A549 (cell line): Measurements from ENCODE around the gene TBC1D20. TPM values are rescaled to one million over a fixed set of nuclear protein-coding genes. Genes with fewer than 3 reads are reported as not detected.
A peak's percentile ranks its signal among the peaks of the same experiment; 100 is the strongest.

Experiments
- ATAC-seq, 2 experiments: fragments of 200-7000 bp in 1 of 2; fragments of >200 bp in 1 of 2; cut with Nextera tagmentation in 1 of 2; cut with Tn5 transposase in 1 of 2; 3 replicates each; pipeline versions ENCODE4 v1.8.0 to v1.9.1; 2018 to 2020; ENCODE audit warnings: mild to moderate bottlenecking in 1 of 2, moderate library complexity in 1 of 2
- CTCF ChIA-PET: fragments of 300-600 bp; sonication (Branson Sonifier 250); formaldehyde crosslinking; extraction: SDS; loops from one replicate; lab custom pipeline; 2021; ENCODE audit warnings: antibody characterized with exemption, inconsistent platforms; lab: Yijun Ruan, JAX
- POLR2A ChIA-PET: fragments of 350-600 bp; formaldehyde crosslinking; extraction: SDS; loops from one replicate; lab custom pipeline; 2021; ENCODE audit warnings: antibody characterized with exemption, inconsistent platforms; lab: Yijun Ruan, JAX
- DNase-seq, 2 experiments: peaks; one replicate each; pipeline versions ENCODE4 v3.0.0 to v3.0.0-alpha.2; 2011 to 2016; ENCODE audit warnings: low read depth in 1 of 2, low spot score in 1 of 2
- FAIRE-seq: peaks from 2 replicates; lab custom pipeline; 2011; peaks lifted over from hg19 to GRCh38; lab: Jason Lieb, UNC
- H3K27ac ChIP-seq, 2 experiments: fragments of >200 bp; sonication (Bioruptor Twin); formaldehyde crosslinking; 3 replicates each; pipeline ENCODE4 v1.5.1; 2016 to 2017
- H3K4me1 ChIP-seq: fragments of >200 bp; sonication (Bioruptor Twin); formaldehyde crosslinking; 3 replicates; pipeline ENCODE4 v1.6.1; 2016
- H3K4me2 ChIP-seq: fragments of >200 bp; sonication (Bioruptor Twin); formaldehyde crosslinking; 3 replicates; pipeline ENCODE4 v1.6.1; 2016
- H3K4me3 ChIP-seq: fragments of >200 bp; sonication (Bioruptor Twin); formaldehyde crosslinking; 3 replicates; pipeline ENCODE4 v1.5.1; 2016
- H3K9me3 ChIP-seq: fragments of >200 bp; sonication (Bioruptor Twin); formaldehyde crosslinking; 3 replicates; pipeline ENCODE4 v1.6.1; 2016
- BHLHE40 ChIP-seq: IDR thresholded peaks from 2 replicates; pipeline ENCODE4 v1.6.1; 2012; ENCODE audit warnings: low read depth, low read length, inconsistent platforms
- CHD4 ChIP-seq: fragments of 200-600 bp; sonication (generic); IDR thresholded peaks from 2 replicates; pipeline ENCODE4 v1.6.1; 2016; ENCODE audit warnings: antibody characterized with exemption, mild to moderate bottlenecking, borderline replicate concordance
- EHF ChIP-seq: fragments of 250-450 bp; sonication (Bioruptor Pico); IDR thresholded peaks from 2 replicates; pipeline ENCODE4 v1.5.0; 2020; ENCODE audit warnings: mild to moderate bottlenecking
- EHMT2 ChIP-seq: fragments of 200-600 bp; sonication (generic); IDR thresholded peaks from 2 replicates; pipeline ENCODE4 v1.6.1; 2016; ENCODE audit warnings: antibody characterized with exemption, low read depth, mild to moderate bottlenecking, moderate library complexity
- ELK1 ChIP-seq: fragments of 150-350 bp; IDR thresholded peaks from 2 replicates; pipeline ENCODE4 v1.6.1; 2014; ENCODE audit warnings: low read depth, mild to moderate bottlenecking, low read length
- EP300 ChIP-seq, 2 experiments: fragments of >200 bp; sonication (Bioruptor Twin); formaldehyde crosslinking; IDR thresholded peaks; 2 replicates in 1 of 2; 3 replicates in 1 of 2; pipeline ENCODE4 v1.6.1; 2016 to 2017
- ESRRA ChIP-seq: fragments of 150-350 bp; IDR thresholded peaks from 2 replicates; pipeline ENCODE4 v1.6.1; 2014; ENCODE audit warnings: mild to moderate bottlenecking, low read length, borderline replicate concordance
- FOSB ChIP-seq: fragments of 250-450 bp; sonication (Bioruptor Pico); IDR thresholded peaks from 2 replicates; pipeline ENCODE4 v1.5.0; 2020; ENCODE audit warnings: mild to moderate bottlenecking, moderate library complexity
- FOXS1 ChIP-seq: fragments of 250-450 bp; sonication (Bioruptor Pico); IDR thresholded peaks from 2 replicates; pipeline ENCODE4 v1.5.0; 2020; ENCODE audit warnings: mild to moderate bottlenecking, moderate library complexity
- HEYL ChIP-seq: fragments of 250-450 bp; sonication (Bioruptor Pico); IDR thresholded peaks from 2 replicates; pipeline ENCODE4 v1.8.0; 2021; ENCODE audit warnings: mild to moderate bottlenecking, moderate library complexity
- HOXA7 ChIP-seq: fragments of 250-450 bp; sonication (Bioruptor Pico); IDR thresholded peaks from 2 replicates; pipeline ENCODE4 v1.5.0; 2020; ENCODE audit warnings: mild to moderate bottlenecking, moderate library complexity
- HOXB13 ChIP-seq: fragments of 250-450 bp; sonication (Bioruptor Pico); IDR thresholded peaks from 2 replicates; pipeline ENCODE4 v1.5.0; 2020; ENCODE audit warnings: low read depth, mild to moderate bottlenecking, moderate library complexity
- JUN ChIP-seq, 2 experiments: fragments of >200 bp; sonication (Bioruptor Twin); formaldehyde crosslinking; IDR thresholded peaks; 2 replicates in 1 of 2; 3 replicates in 1 of 2; pipeline ENCODE4 v1.6.1; 2016 to 2017
- JUNB ChIP-seq: fragments of >200 bp; sonication (Bioruptor Twin); formaldehyde crosslinking; IDR thresholded peaks from 2 replicates; pipeline ENCODE4 v1.6.1; 2016
- MAFK ChIP-seq: fragments of 450-650 bp; IDR thresholded peaks from 2 replicates; pipeline ENCODE4 v1.6.1; 2014; ENCODE audit not compliant: partially characterized antibody
- MAZ ChIP-seq: fragments of 150-350 bp; IDR thresholded peaks from 2 replicates; pipeline ENCODE4 v1.6.1; 2014; ENCODE audit warnings: antibody characterized with exemption, low read depth, low read length, borderline replicate concordance
- NFE2L2 ChIP-seq: fragments of 150-350 bp; conservative IDR thresholded peaks from 2 replicates; pipeline ENCODE4 v1.6.1; 2014; ENCODE audit warnings: low read length
- NPAS2 ChIP-seq: fragments of 250-450 bp; sonication (Bioruptor Pico); IDR thresholded peaks from 2 replicates; pipeline ENCODE4 v1.8.0; 2022; ENCODE audit warnings: mild to moderate bottlenecking, moderate library complexity, borderline replicate concordance
- NR3C1 ChIP-seq: fragments of >200 bp; sonication (Bioruptor Twin); formaldehyde crosslinking; IDR thresholded peaks from 3 replicates; pipeline ENCODE4 v1.6.1; 2017
- PHF8 ChIP-seq: fragments of 200-600 bp; sonication (generic); IDR thresholded peaks from 2 replicates; pipeline ENCODE4 v1.6.1; 2016; ENCODE audit warnings: low read depth, mild to moderate bottlenecking, antibody characterized with exemption, moderate library complexity, borderline replicate concordance
- POLR2A ChIP-seq: IDR thresholded peaks from 2 replicates; pipeline ENCODE4 v1.6.1; 2012; ENCODE audit warnings: mild to moderate bottlenecking, low read length
- RAD21 ChIP-seq, 2 experiments: fragments of >200 bp in 1 of 2; sonication (Bioruptor Twin) in 1 of 2; formaldehyde crosslinking in 1 of 2; IDR thresholded peaks in 1 of 2; conservative IDR thresholded peaks in 1 of 2; 2 replicates in 1 of 2; 3 replicates in 1 of 2; pipeline ENCODE4 v1.6.1; 2012 to 2018; ENCODE audit warnings: inconsistent platforms in 1 of 2
- RARB ChIP-seq: fragments of 250-450 bp; sonication (Bioruptor Pico); IDR thresholded peaks from 2 replicates; pipeline ENCODE4 v1.8.0; 2021; ENCODE audit warnings: mild to moderate bottlenecking, moderate library complexity
- REST ChIP-seq: fragments of 200-600 bp; sonication (generic); IDR thresholded peaks from 2 replicates; pipeline ENCODE4 v1.6.1; 2016; ENCODE audit warnings: antibody characterized with exemption, mild to moderate bottlenecking, moderate library complexity
- RFX5 ChIP-seq: fragments of 450-650 bp; IDR thresholded peaks from 2 replicates; pipeline ENCODE4 v1.7.1; 2014; ENCODE audit warnings: antibody characterized with exemption, mild to moderate bottlenecking, moderate library complexity
- RNF2 ChIP-seq: fragments of 200-600 bp; sonication (generic); IDR thresholded peaks from 2 replicates; pipeline ENCODE4 v1.6.1; 2016; ENCODE audit warnings: low read depth, mild to moderate bottlenecking, antibody characterized with exemption, moderate library complexity, borderline replicate concordance
- SMC3 ChIP-seq: fragments of >200 bp; sonication (Bioruptor Twin); formaldehyde crosslinking; IDR thresholded peaks from 3 replicates; pipeline ENCODE4 v1.6.1; 2018; ENCODE audit warnings: inconsistent platforms
- SREBF2 ChIP-seq: fragments of 450-650 bp; IDR thresholded peaks from 2 replicates; pipeline ENCODE4 v1.6.1; 2014; ENCODE audit warnings: mild to moderate bottlenecking, moderate library complexity
- TP53 ChIP-seq: fragments of 250-450 bp; sonication (Bioruptor Pico); IDR thresholded peaks from 2 replicates; pipeline ENCODE4 v1.5.0; 2021; ENCODE audit warnings: mild to moderate bottlenecking, moderate library complexity
- ZC3H11A ChIP-seq: fragments of 450-650 bp; IDR thresholded peaks from 2 replicates; pipeline ENCODE4 v1.6.1; 2014; ENCODE audit warnings: antibody characterized with exemption, mild to moderate bottlenecking
- ZFP36 ChIP-seq: fragments of 450-650 bp; IDR thresholded peaks from 2 replicates; pipeline ENCODE4 v1.6.1; 2014; ENCODE audit warnings: borderline replicate concordance; ENCODE audit not compliant: partially characterized antibody
- ZNF302 ChIP-seq: fragments of 250-450 bp; sonication (Bioruptor Pico); IDR thresholded peaks from 2 replicates; pipeline ENCODE4 v1.9.0; 2021; ENCODE audit warnings: inconsistent platforms, mild to moderate bottlenecking, moderate library complexity
- ZSCAN20 ChIP-seq: fragments of 250-450 bp; sonication (Bioruptor Pico); IDR thresholded peaks from 2 replicates; pipeline ENCODE4 v1.8.0; 2022; ENCODE audit warnings: mild to moderate bottlenecking, moderate library complexity
- WGBS: methylation state at CpG from one replicate; pipeline ENCODE4 v1.1.6; 2017; ENCODE audit errors: missing lambda C conversion rate; 5-methylcytosine and 5-hydroxymethylcytosine counted together
- polyA plus RNA-seq, 4 experiments: library from polyadenylated mRNA; depleted of rRNA in 3 of 4; stranded (reverse); fragments of >200 nt; fragmentation: RNase III in 1 of 4; extraction: RNeasy Plus Mini Kit Qiagen cat#74134 plus additional on column Dnase treatment in 1 of 4; gene quantifications; 2 replicates in 3 of 4; 3 replicates in 1 of 4; pipeline ENCODE4 v1.2.3, GENCODE V29; 2011 to 2017
- TF ChIP-seq, protein P1 (sequence below): IDR thresholded peaks from 2 replicates; pipeline ENCODE4 v1.6.1; 2012

The TBC1D20 gene
- polyA plus RNA-seq, 2 of the 4 experiments (the other 2 are of a cell fraction): 28.0 to 43.4 TPM

DNA sequence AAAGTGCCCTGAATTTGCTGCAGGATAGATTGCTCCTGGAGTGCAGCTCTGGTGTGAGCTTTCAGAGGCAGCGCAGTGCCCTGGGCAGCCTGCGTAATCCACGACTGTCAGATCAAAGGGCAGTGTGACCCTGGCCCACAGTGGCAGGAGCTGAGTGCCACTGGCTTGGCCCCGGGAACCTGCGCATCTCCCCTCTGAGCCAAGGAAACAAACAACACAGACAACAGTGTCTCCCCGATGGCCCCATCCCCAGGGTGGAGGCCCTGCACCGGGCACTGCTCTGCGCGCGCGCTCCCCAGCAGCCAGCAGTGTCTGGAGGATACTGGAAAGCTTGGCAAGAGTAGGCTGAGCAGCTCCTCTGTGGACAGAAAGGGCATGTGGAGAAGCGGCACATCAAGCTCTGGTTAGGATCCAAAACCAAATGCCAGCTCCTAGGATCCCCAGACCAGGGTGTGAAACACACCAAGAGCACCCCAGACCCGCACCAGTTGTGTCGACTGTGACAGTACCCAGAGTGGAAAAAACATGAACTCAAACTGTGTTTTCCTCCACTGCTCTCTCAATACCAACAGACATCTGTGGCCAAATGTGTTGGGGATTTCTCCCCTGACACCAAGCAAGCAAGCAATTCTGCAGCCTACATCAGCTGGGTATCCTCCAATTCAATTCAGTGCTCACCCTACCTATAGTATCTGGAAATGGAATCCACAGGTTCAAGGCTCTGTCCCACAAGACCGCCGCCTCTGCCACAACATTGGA is 27.5 kb downstream of the TBC1D20 start:
- Histone ChIP-seq H3K27ac (peak overlapping the region in 1 of 2 experiments; percentile 26; a peak in 2 of 6 replicates), H3K4me3 (no peak overlapping the region), H3K4me2 (no peak overlapping the region), H3K4me1 (peaks cover 16% of the 10 kb centered on the region), H3K9me3 (no peaks in the 10 kb centered on the region)
- 88% methylated on average over 16 of the region's 16 CpGs for WGBS
- CTCF ChIA-PET: interaction anchor here (0.6 to 28.5 kb wide), 6 partner anchors 9 to 104 kb away, joined by 3 to 1229 read pairs (median 4); partner anchors contain the start of genes NRSN2 and TRIB3
- POLR2A ChIA-PET: interaction anchor here (0.8 to 1.4 kb wide), 2 partner anchors 21 to 72 kb away, joined by 3 to 6 read pairs; no protein-coding TSS in a partner anchor
- ATAC-seq (0 out of 6 replicates have a peak, but pooled peaks of 1 of the 2 experiments have one; percentile 6), FAIRE-seq (no peak), DNase-seq (no peak)
- TF ChIP-seq MAZ (no peak), EHF (CRISPR knock-in tag) (no peak), RARB (CRISPR knock-in tag) (no peak), JUNB (no peak), FOSB (no peak), PHF8 (no peak), MAFK (no peak), NR3C1 (no peak), RAD21 (conservative IDR thresholded peaks at IDR 0.05 in 1 of 2, IDR thresholded peaks at IDR 0.05 in 1 of 2) (no peak), POLR2A (no peak), ZC3H11A (no peak), ESRRA (no peak), HEYL (CRISPR knock-in tag) (no peak), BHLHE40 (no peak), CHD4 (no peak), EP300 (IDR thresholded peaks at IDR 0.05) (no peak), ZFP36 (no peak), SMC3 (no peak)
- TF ChIP-seq, protein P1, sequence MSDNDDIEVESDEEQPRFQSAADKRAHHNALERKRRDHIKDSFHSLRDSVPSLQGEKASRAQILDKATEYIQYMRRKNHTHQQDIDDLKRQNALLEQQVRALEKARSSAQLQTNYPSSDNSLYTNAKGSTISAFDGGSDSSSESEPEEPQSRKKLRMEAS: no peak

GRCh38 chr20:434221-434620 is 28.1 kb downstream of the TBC1D20 start:
- ChIA-PET CTCF (interaction anchor here (0.6 to 28.5 kb wide), 4 partner anchors 10 to 65 kb away, joined by 3 to 1229 read pairs (median 11); partner anchors contain the start of genes NRSN2 and TRIB3), POLR2A (interaction anchor here (0.8 to 1.4 kb wide), 2 partner anchors 20 to 72 kb away, joined by 3 to 6 read pairs; no protein-coding TSS in a partner anchor)
- Histone ChIP-seq H3K27ac (no peak overlapping the region; a peak in 1 of 6 replicates), H3K9me3 (no peaks in the 10 kb centered on the region), H3K4me2 (no peak overlapping the region), H3K4me3 (no peak overlapping the region), H3K4me1 (peaks cover 16% of the 10 kb centered on the region)
- TF ChIP-seq NFE2L2 (no peak), RNF2 (no peak), REST (no peak), ELK1 (no peak), HOXB13 (CRISPR knock-in tag) (no peak), RFX5 (no peak), ZNF302 (CRISPR knock-in tag) (no peak), NPAS2 (CRISPR knock-in tag) (no peak), SREBF2 (no peak), FOXS1 (CRISPR knock-in tag) (no peak), NR3C1 (no peak), JUN (IDR thresholded peaks at IDR 0.05) (no peak), HEYL (CRISPR knock-in tag) (no peak), PHF8 (no peak), TP53 (CRISPR knock-in tag) (no peak), RARB (CRISPR knock-in tag) (no peak), HOXA7 (CRISPR knock-in tag) (no peak), ZSCAN20 (CRISPR knock-in tag) (no peak), EHMT2 (no peak)
- ATAC-seq: no peak
- FAIRE-seq: no peak
- 88% methylated on average over 11 of the region's 11 CpGs for WGBS
- DNase-seq: no peak
